M059J (cell line): ENCODE measurements around the gene PPL. TPM values are rescaled to one million over a fixed set of nuclear protein-coding genes. Genes with fewer than 3 reads are reported as not detected.

Experiments
- total RNA-seq: library from RNA; depleted of rRNA; stranded (reverse); fragments of >200 nt; shearing (Covaris generic); gene quantifications from 2 replicates; pipeline ENCODE4 v1.2.3, GENCODE V29; 2014; rRNA removed

PPL gene
- total RNA-seq, 1 experiment from 2014 or later, result 2.2 TPM

Other genes with a start within 250 kb of the PPL start
- gene NUDT16L1, start 243.6 kb downstream of the PPL start, total RNA-seq, result 21.1 and 25.7 TPM in 2 replicates
- gene ANKS3, start 202.9 kb downstream of the PPL start, total RNA-seq, result 9.3 and 15.8 TPM in 2 replicates
- 0.81 and 1.4 TPM in 2 replicates for gene DNAAF8, start 202.6 kb downstream of the PPL start, total RNA-seq
- 7.1 and 13.3 TPM in 2 replicates for gene ZNF500, start 170.0 kb downstream of the PPL start, total RNA-seq
- not detected in 2 replicates for gene SEPTIN12, start 148.8 kb downstream of the PPL start, total RNA-seq
- not detected in 2 replicates for gene SMIM22, start 141.8 kb downstream of the PPL start, total RNA-seq
- 18.9 and 21.7 TPM in 2 replicates for gene ROGDI, start 134.5 kb downstream of the PPL start, total RNA-seq
- gene GLYR1, start 89.9 kb downstream of the PPL start, total RNA-seq, result 24.9 and 42.0 TPM in 2 replicates
- gene UBN1, start 89.7 kb downstream of the PPL start, total RNA-seq, result 22.8 and 48.3 TPM in 2 replicates
- 0.02 TPM in 1 of 2 replicates, not detected in the other for gene SEC14L5, start 21.2 kb upstream of the PPL start, total RNA-seq
- 19.0 and 28.6 TPM in 2 replicates for gene NAGPA, start 96.8 kb upstream of the PPL start, total RNA-seq
- gene C16orf89, start 128.8 kb upstream of the PPL start, total RNA-seq, result 0.17 TPM in 1 of 2 replicates, not detected in the other
- 20.3 and 23.9 TPM in 2 replicates for gene ALG1, start 134.7 kb upstream of the PPL start, total RNA-seq
- 15.4 and 19.4 TPM in 2 replicates for gene EEF2KMT, start 160.6 kb upstream of the PPL start, total RNA-seq